C4-2B (cell line): ENCODE results near the gene HSD3B7.

Source experiments
- ZFX ChIP-seq: fragments of 450-650 bp; IDR thresholded peaks from 2 replicates; pipeline ENCODE4 v1.6.1; 2017
- TF ChIP-seq, protein P1 (sequence below): fragments of 450-650 bp; conservative IDR thresholded peaks from 2 replicates; pipeline ENCODE4 v1.5.1; 2017; ENCODE audit warnings: mild to moderate bottlenecking

DNA sequence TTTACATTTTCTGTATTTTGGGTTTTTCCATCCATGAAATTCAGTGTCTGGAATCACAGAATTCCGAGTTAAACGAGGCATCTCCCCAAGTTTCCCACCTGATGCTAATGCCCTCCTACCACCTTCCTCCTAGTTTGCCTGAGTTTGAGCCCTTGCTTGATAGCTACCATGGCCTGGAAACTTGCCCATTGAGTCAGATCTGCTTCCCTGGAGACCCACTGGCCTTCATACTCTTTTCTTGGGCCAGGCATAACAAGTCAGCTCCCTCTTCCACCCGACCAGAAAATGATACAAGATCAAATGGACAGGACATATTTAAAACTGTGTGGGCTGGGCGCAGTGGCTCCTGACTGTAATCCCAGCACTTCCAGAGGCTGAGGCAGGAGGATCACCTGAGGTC is 17.2 kb upstream of the HSD3B7 start:
- TF ChIP-seq, protein P1, sequence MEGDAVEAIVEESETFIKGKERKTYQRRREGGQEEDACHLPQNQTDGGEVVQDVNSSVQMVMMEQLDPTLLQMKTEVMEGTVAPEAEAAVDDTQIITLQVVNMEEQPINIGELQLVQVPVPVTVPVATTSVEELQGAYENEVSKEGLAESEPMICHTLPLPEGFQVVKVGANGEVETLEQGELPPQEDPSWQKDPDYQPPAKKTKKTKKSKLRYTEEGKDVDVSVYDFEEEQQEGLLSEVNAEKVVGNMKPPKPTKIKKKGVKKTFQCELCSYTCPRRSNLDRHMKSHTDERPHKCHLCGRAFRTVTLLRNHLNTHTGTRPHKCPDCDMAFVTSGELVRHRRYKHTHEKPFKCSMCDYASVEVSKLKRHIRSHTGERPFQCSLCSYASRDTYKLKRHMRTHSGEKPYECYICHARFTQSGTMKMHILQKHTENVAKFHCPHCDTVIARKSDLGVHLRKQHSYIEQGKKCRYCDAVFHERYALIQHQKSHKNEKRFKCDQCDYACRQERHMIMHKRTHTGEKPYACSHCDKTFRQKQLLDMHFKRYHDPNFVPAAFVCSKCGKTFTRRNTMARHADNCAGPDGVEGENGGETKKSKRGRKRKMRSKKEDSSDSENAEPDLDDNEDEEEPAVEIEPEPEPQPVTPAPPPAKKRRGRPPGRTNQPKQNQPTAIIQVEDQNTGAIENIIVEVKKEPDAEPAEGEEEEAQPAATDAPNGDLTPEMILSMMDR = no peak
- no peak for TF ChIP-seq ZFX
